Stomach (tissue), 4 donors: ENCODE data around the gene NRP2.

Experiments used
- CTCF ChIP-seq, 7 experiments: fragments of 450-650 bp in 4 of 7; fragments of 200-600 bp in 3 of 7; sonication (generic) in 3 of 7; IDR thresholded peaks; one replicate each; pipeline ENCODE4 v1.5.1; 2016 to 2019; ENCODE audit warnings: antibody characterized with exemption in 7 of 7, control low read depth in 2 of 7, mild to moderate bottlenecking in 1 of 7
- EP300 ChIP-seq: sonication (generic); formaldehyde crosslinking; IDR thresholded peaks from one replicate; pipeline ENCODE4 v1.6.1; 2017; ENCODE audit warnings: antibody characterized with exemption

- TF ChIP-seq CTCF (IDR thresholded peaks at IDR 0.05) (no peak), EP300 (no peak)
Observed at GRCh38 chr2:205807229-205807628, 124.9 kb downstream of the NRP2 start.
